BJ (cell line): ENCODE results near the gene MSX2. TPM values are rescaled to one million over a fixed set of nuclear protein-coding genes. Genes with fewer than 3 reads are reported as not detected.

Source experiments
- CTCF ChIA-PET: fragments of 350-600 bp; formaldehyde crosslinking; extraction: SDS; loops from one replicate; lab custom pipeline; 2021; ENCODE audit warnings: antibody characterized with exemption, inconsistent platforms; lab: Yijun Ruan, JAX
- POLR2A ChIA-PET: fragments of 300-600 bp; sonication (Branson Sonifier 250); formaldehyde crosslinking; extraction: SDS; loops from one replicate; lab custom pipeline; 2021; ENCODE audit warnings: antibody characterized with exemption; lab: Charles Lee
- DNase-seq: peaks from one replicate; pipeline ENCODE4 v3.0.0-alpha.2; 2011; ENCODE audit warnings: low read depth
- H3K27me3 ChIP-seq: 2 replicates; pipeline ENCODE4 v1.6.0; 2011; ENCODE audit warnings: low read length; ENCODE audit not compliant: control insufficient read depth, insufficient read depth
- H3K36me3 ChIP-seq: 2 replicates; pipeline ENCODE4 v1.5.1; 2011; ENCODE audit warnings: low read length; ENCODE audit not compliant: control insufficient read depth, insufficient read depth
- H3K4me3 ChIP-seq: 2 replicates; pipeline ENCODE4 v1.5.1; 2011; ENCODE audit warnings: low read depth, mild to moderate bottlenecking, control low read depth, low read length
- polyA plus RNA-seq: library from polyadenylated mRNA; depleted of rRNA; stranded (reverse); fragments of >200 nt; gene quantifications from 2 replicates; pipeline ENCODE4 v1.2.3, GENCODE V29; 2011
- TF ChIP-seq, protein P1 (sequence below): IDR thresholded peaks from 2 replicates; pipeline ENCODE4 v1.5.1; 2011; ENCODE audit warnings: low read depth, mild to moderate bottlenecking, control low read depth, inconsistent platforms, low read length, moderate library complexity; ENCODE audit not compliant: insufficient read depth

MSX2 gene
- polyA plus RNA-seq, 1 experiment = 2.1 TPM

DNA sequence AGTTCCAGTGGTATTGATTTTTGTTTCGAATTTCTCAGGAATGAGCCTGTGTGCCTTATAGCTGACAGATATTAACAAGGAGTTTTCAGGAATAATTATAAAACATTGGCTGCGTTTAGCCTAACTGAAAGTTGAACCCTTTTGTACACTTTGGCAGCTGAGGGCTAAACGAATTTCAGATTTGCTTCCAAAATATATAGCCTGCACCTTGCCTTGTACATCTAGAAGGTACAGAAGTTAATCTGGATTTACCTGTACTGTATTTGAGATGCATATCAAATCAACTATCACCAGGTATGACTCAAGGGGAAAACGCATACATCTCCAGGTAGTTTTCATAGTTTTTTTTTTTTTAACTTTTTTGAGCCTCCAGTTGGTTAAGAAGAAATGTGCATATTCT, 1.9 kb upstream of the MSX2 start:
- ChIA-PET POLR2A (no interaction called here), CTCF (interaction anchor here (1.7 kb wide), 1 partner anchor 303 kb away, joined by 3 read pairs; no protein-coding TSS in a partner anchor)
- no peak overlapping the region for H3K4me3 ChIP-seq
- TF ChIP-seq, protein P1, sequence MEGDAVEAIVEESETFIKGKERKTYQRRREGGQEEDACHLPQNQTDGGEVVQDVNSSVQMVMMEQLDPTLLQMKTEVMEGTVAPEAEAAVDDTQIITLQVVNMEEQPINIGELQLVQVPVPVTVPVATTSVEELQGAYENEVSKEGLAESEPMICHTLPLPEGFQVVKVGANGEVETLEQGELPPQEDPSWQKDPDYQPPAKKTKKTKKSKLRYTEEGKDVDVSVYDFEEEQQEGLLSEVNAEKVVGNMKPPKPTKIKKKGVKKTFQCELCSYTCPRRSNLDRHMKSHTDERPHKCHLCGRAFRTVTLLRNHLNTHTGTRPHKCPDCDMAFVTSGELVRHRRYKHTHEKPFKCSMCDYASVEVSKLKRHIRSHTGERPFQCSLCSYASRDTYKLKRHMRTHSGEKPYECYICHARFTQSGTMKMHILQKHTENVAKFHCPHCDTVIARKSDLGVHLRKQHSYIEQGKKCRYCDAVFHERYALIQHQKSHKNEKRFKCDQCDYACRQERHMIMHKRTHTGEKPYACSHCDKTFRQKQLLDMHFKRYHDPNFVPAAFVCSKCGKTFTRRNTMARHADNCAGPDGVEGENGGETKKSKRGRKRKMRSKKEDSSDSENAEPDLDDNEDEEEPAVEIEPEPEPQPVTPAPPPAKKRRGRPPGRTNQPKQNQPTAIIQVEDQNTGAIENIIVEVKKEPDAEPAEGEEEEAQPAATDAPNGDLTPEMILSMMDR = no peak
- no peak for DNase-seq
- no peaks in the 10 kb centered on the region for H3K36me3 ChIP-seq
- H3K27me3 ChIP-seq = peaks cover 23% of the 10 kb centered on the region

DNA sequence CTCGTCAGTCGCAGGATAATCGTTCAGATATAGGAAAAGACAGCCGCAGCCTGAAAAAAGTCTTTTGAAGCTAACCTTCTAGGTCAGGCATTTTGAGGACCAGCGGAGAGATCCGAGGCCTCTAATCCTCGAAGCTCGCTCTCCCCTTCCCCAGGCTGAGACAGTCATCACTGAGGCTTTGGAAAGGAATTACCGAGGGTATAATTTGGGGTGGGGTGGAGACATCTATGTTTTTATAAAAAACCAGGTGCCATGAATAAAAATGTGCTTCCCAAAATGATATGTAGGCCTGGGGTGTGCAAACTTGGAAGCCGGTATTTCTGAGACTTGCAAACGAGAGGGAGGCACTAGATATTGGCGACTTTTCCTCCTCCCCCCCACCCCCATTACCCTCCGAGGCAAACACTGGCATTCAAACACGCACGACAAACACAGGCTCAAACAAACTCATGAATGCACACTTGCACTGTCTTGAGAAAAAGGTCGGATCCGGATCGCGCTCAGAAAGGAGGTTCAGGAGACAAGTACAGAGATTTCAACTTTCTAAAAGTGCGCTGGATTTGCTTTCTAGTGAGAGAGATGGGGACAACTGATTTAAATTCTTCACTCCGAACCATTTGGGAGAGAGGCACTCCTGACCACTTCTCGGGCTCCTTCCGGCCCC, 935 bp upstream of the MSX2 start:
- CTCF ChIA-PET = interaction anchor here (1.7 kb wide), 1 partner anchor 304 kb away, joined by 3 read pairs; no protein-coding TSS in a partner anchor
- H3K36me3 ChIP-seq = no peaks in the 10 kb centered on the region
- POLR2A ChIA-PET = no interaction called here
- peaks cover 21% of the 10 kb centered on the region for H3K27me3 ChIP-seq
- TF ChIP-seq, protein P1 = no peak
- DNase-seq = no peak
- H3K4me3 ChIP-seq = no peak overlapping the region

DNA sequence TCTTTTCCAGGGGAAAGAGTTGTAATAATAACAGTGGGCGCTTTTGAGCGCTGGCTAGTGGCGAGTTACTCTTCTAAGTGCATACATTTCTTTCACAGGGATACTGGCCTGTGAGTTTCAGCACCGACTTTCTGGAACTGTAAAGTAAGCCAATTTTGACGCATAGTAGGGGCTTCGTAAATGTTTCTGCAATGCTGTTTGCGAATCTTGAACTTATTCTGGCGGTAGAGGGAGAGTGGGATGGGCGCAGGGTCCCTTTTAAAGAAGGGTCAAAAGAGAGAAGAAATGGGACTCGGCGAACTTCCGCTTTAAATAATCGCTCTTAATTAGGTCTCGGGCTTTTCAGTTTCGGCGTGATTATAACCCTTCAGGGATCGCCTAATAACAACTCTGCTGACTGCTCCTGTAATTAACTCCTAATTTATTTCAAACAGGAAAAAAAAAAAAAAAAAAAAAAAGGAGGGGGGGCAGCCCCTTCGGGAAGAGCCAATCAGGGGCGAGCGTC, 351 bp upstream of the MSX2 start:
- ChIA-PET CTCF (interaction anchor here (1.0 kb wide), 1 partner anchor 30 kb away, joined by 3 read pairs; no protein-coding TSS in a partner anchor), POLR2A (interaction anchor here (0.7 kb wide), 1 partner anchor 305 kb away, joined by 5 read pairs; no protein-coding TSS in a partner anchor)
- Histone ChIP-seq H3K27me3 (peaks cover 21% of the 10 kb centered on the region), H3K4me3 (peak overlapping the region; percentile 61), H3K36me3 (no peaks in the 10 kb centered on the region)
- no peak for DNase-seq
- TF ChIP-seq, protein P1 = 0 out of 2 replicates have a peak, but pooled peaks have one; percentile 2

DNA sequence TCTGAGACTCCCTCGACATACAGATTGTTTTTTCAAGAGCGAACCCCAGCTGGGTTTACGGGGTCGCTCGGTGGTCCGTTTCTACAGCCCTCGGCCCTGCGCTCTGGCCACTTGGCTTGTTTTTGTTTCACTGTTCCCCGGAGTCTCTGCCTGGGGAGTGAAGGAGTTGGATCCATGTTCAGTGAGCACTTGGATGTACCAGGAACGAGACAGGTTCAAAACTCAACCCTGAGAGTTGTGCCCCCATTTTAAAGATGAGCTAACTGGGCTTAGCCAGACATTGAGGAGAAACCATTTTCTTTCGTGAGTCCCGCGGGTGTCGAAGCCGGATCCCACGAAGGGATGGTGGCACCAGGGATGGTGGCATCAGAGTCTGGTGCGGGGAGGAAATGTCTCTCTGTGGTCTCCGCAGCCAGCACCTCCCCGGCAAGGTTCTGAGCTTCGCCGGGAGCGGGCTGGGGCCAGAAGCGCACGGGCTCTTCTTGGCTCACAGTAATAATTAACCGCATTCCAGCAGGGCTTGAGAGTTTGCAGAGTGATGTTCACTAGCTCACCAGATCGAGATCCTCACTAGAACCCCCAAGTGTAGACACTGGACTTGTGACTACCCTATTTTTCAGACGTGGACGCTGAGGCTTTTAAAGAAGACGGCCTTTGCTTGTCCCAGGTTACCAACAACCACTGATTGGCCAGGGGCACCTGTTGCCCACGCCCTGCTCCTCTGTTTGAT, 1.0 kb downstream of the MSX2 start:
- Histone ChIP-seq H3K27me3 (peaks cover 17% of the 10 kb centered on the region), H3K4me3 (peak overlapping the region; percentile 61), H3K36me3 (no peaks in the 10 kb centered on the region; the same call in 1 of the 2 replicates)
- DNase-seq = no peak
- CTCF ChIA-PET = no interaction called here
- TF ChIP-seq, protein P1 = no peak
- POLR2A ChIA-PET = no interaction called here

- TF ChIP-seq, protein P1 = no peak
- CTCF ChIA-PET = no interaction called here
- DNase-seq = no peak
- peaks cover 13% of the 10 kb centered on the region for H3K27me3 ChIP-seq
- POLR2A ChIA-PET = no interaction called here
- H3K4me3 ChIP-seq = peak overlapping the region; percentile 61
- H3K36me3 ChIP-seq = no peaks in the 10 kb centered on the region; the same call in 1 of the 2 replicates
Observed at GRCh38 chr5:174725991-174726601, 1.7 kb downstream of the MSX2 start.
